ENCODE results near the gene E2F7. TPM values are rescaled to one million over a fixed set of nuclear protein-coding genes. Genes with fewer than 3 reads are reported as not detected.

The E2F7 gene
- total RNA-seq, 1 donor from 2014 or later: 0.22 TPM

Other genes starting within 250 kb of the E2F7 start
- gene CSRP2, start 186.6 kb downstream of the E2F7 start, total RNA-seq: 12.6 TPM

All from mesenteric fat pad (tissue), 1 donor.